COR-L47 (cell line): ENCODE measurements around the gene MOV10L1.
"Not testable (repeated sequence)": the region's sequence is repeated elsewhere in the genome, so short reads cannot be mapped to it uniquely, and the experiment has no call there.

Experiments used
- DNase-seq: peaks from one replicate; lab custom pipeline; 2025; lab: John Stamatoyannopoulos, UW

MOV10L1 gene

GRCh38 chr22:50078246-50078645 lies 11.6 kb upstream of the MOV10L1 start:
- no peak for DNase-seq

GRCh38 chr22:50078761-50079160 lies 11.0 kb upstream of the MOV10L1 start:
- no peak for DNase-seq

GRCh38 chr22:50080077-50080465 lies 9.7 kb upstream of the MOV10L1 start:
- no peak for DNase-seq

GRCh38 chr22:50081426-50082196 lies 8.2 kb upstream of the MOV10L1 start:
- no peak for DNase-seq

- DNase-seq: no peak
Observed at GRCh38 chr22:50082197-50082715, 7.5 kb upstream of the MOV10L1 start.

GRCh38 chr22:50082961-50083461 lies 6.8 kb upstream of the MOV10L1 start:
- DNase-seq: no peak

- DNase-seq: no peak
Observed at GRCh38 chr22:50083462-50084079, 6.2 kb upstream of the MOV10L1 start.

GRCh38 chr22:50084080-50084477 lies 5.7 kb upstream of the MOV10L1 start:
- DNase-seq: no peak

- DNase-seq: no peak
Observed at GRCh38 chr22:50084614-50085021, 5.2 kb upstream of the MOV10L1 start.

- DNase-seq: no peak
Observed at GRCh38 chr22:50085211-50085972, 4.4 kb upstream of the MOV10L1 start, which contains the start of gene MLC1. MLC1 (minus strand) TSS chr22:50085426; CDS start chr22:50084902, 524 bp downstream.

GRCh38 chr22:50086526-50086925 lies 3.3 kb upstream of the MOV10L1 start:
- DNase-seq: no peak

- not testable (repeated sequence) for DNase-seq
Observed at GRCh38 chr22:50086975-50087374, 2.8 kb upstream of the MOV10L1 start.

GRCh38 chr22:50087646-50088045 lies 2.2 kb upstream of the MOV10L1 start:
- no peak for DNase-seq

GRCh38 chr22:50088096-50088495 lies 1.7 kb upstream of the MOV10L1 start:
- no peak for DNase-seq

- no peak for DNase-seq
Observed at GRCh38 chr22:50089231-50089630, 575 bp upstream of the MOV10L1 start.

GRCh38 chr22:50090412-50090714 lies 557 bp downstream of the MOV10L1 start:
- no peak for DNase-seq

GRCh38 chr22:50091092-50091768 lies 1.4 kb downstream of the MOV10L1 start:
- DNase-seq: no peak

GRCh38 chr22:50092342-50092741 lies 2.5 kb downstream of the MOV10L1 start:
- no peak for DNase-seq

GRCh38 chr22:50098052-50098451 lies 8.2 kb downstream of the MOV10L1 start:
- DNase-seq: no peak

- no peak for DNase-seq
Observed at GRCh38 chr22:50101870-50102565, 12.2 kb downstream of the MOV10L1 start.

- no peak for DNase-seq
Observed at GRCh38 chr22:50102946-50103345, 13.1 kb downstream of the MOV10L1 start.
